ENCODE data around the gene RABGAP1L. TPM values are rescaled to one million over a fixed set of nuclear protein-coding genes. Genes with fewer than 3 reads are reported as not detected.

RABGAP1L gene
- total RNA-seq, 1 experiment from 2014 or later, result 29.3 TPM

DNA sequence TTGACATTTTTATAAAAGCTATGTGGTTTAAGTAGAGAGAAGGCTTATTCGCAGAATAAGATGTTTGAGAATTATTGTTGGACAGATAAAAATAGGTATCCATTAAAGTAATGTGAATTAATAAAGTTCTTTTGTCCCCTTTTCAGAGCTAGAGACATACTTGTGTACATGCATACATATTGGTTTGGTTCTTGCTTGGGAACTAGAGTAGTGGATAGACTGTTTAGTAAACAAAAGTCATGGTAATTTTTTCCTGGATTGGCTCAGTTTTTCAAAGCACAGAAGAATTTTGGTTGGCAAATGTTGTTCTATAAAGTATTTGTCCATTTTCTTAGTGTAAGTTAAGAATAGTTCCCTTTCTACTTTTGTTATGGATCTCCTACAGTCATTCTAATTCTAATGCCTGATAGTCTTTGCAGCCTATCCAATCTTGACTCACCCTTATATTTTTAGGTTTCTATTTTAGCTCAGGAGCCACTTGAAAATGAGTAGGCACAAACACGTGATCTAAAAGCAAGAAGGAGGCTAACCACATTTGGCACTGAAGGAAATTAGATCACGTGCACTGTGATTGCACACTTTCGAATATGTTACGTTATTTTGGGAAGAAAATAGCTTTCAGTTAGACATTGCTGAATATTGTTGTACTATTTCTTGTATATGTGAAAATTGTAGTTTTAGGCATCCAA, 47.0 kb downstream of the RABGAP1L start:
- RAD21 ChIA-PET (ENCODE audit: low non-redundant PET in 1 of 2, low total read pairs in 2 of 2, uncharacterized antibody in 2 of 2, unreplicated experiment in 2 of 2), result no interaction called here
- peaks cover 4 to 8% of the 10 kb centered on the region in 2 experiments; a peak in 2 of 4 replicates for H3K9me3 ChIP-seq (ENCODE audit: control insufficient read depth in 1 of 2, insufficient read depth in 1 of 2, low read depth in 1 of 2, low read length in 2 of 2)
- no peaks in the 10 kb centered on the region for H3K27me3 ChIP-seq (ENCODE audit: insufficient read depth, low read length)
- no peaks in the 10 kb centered on the region for H4K20me1 ChIP-seq (ENCODE audit: insufficient read depth)
- H3K36me3 ChIP-seq (ENCODE audit: control insufficient read depth in 1 of 2, insufficient read depth in 2 of 2, low read length in 2 of 2), result no peaks in the 10 kb centered on the region
- POLR2A ChIA-PET, result no interaction called here
- H3K4me1 ChIP-seq (ENCODE audit: control insufficient read depth in 1 of 2, insufficient read depth in 2 of 2, low read length in 2 of 2), result peaks cover 19 to 21% of the 10 kb centered on the region in 2 experiments
- H3K9ac ChIP-seq (ENCODE audit: low read length), result no peak overlapping the region
- no peak overlapping the region for H2AFZ ChIP-seq (ENCODE audit: low read depth, low read length, poor library complexity, severe bottlenecking)
- no peak for DNase-seq (ENCODE audit: low read depth, low spot score)
- H3K9me2 ChIP-seq (ENCODE audit: insufficient read depth), result no peaks in the 10 kb centered on the region
- ATAC-seq, result no peak
- intact Hi-C loops (cut with micrococcal nuclease), result no loop called here
- CTCF ChIA-PET, result interaction anchor here (3.5 kb wide), 1 partner anchor 11 kb away, joined by 12 read pairs; no protein-coding TSS in a partner anchor
- peak overlapping the region; percentile 63; the same call in 1 of the 2 replicates for H3K4me2 ChIP-seq (ENCODE audit: low read length)
- H3K79me2 ChIP-seq (ENCODE audit: insufficient read depth, low read length), result peaks cover 47% of the 10 kb centered on the region
- TF ChIP-seq, protein P1, sequence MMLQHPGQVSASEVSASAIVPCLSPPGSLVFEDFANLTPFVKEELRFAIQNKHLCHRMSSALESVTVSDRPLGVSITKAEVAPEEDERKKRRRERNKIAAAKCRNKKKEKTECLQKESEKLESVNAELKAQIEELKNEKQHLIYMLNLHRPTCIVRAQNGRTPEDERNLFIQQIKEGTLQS (IDR thresholded peaks at IDR 0.05), result no peak
- TF ChIP-seq JUND (IDR thresholded peaks at IDR 0.05), result no peak
- TF ChIP-seq POLR2A (IDR thresholded peaks at IDR 0.05; ENCODE audit: borderline replicate concordance, extremely low read depth, insufficient read depth, insufficient read length), result no peak
- no peak for TF ChIP-seq CEBPB (IDR thresholded peaks at IDR 0.05; ENCODE audit: low read depth)
- no peak for TF ChIP-seq EZH2phosphoT487 (IDR thresholded peaks at IDR 0.05; ENCODE audit: borderline replicate concordance)
- no peak for TF ChIP-seq MAX (IDR thresholded peaks at IDR 0.05)
- TF ChIP-seq, protein P2, sequence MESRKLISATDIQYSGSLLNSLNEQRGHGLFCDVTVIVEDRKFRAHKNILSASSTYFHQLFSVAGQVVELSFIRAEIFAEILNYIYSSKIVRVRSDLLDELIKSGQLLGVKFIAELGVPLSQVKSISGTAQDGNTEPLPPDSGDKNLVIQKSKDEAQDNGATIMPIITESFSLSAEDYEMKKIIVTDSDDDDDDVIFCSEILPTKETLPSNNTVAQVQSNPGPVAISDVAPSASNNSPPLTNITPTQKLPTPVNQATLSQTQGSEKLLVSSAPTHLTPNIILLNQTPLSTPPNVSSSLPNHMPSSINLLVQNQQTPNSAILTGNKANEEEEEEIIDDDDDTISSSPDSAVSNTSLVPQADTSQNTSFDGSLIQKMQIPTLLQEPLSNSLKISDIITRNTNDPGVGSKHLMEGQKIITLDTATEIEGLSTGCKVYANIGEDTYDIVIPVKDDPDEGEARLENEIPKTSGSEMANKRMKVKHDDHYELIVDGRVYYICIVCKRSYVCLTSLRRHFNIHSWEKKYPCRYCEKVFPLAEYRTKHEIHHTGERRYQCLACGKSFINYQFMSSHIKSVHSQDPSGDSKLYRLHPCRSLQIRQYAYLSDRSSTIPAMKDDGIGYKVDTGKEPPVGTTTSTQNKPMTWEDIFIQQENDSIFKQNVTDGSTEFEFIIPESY (IDR thresholded peaks at IDR 0.05; ENCODE audit: extremely low read depth, insufficient replicate concordance, low read length), result no peak
- no peak for TF ChIP-seq TCF7L2 (IDR thresholded peaks at IDR 0.05; ENCODE audit: borderline replicate concordance, extremely low read depth, insufficient read depth, insufficient read length)
- TF ChIP-seq, protein P3, sequence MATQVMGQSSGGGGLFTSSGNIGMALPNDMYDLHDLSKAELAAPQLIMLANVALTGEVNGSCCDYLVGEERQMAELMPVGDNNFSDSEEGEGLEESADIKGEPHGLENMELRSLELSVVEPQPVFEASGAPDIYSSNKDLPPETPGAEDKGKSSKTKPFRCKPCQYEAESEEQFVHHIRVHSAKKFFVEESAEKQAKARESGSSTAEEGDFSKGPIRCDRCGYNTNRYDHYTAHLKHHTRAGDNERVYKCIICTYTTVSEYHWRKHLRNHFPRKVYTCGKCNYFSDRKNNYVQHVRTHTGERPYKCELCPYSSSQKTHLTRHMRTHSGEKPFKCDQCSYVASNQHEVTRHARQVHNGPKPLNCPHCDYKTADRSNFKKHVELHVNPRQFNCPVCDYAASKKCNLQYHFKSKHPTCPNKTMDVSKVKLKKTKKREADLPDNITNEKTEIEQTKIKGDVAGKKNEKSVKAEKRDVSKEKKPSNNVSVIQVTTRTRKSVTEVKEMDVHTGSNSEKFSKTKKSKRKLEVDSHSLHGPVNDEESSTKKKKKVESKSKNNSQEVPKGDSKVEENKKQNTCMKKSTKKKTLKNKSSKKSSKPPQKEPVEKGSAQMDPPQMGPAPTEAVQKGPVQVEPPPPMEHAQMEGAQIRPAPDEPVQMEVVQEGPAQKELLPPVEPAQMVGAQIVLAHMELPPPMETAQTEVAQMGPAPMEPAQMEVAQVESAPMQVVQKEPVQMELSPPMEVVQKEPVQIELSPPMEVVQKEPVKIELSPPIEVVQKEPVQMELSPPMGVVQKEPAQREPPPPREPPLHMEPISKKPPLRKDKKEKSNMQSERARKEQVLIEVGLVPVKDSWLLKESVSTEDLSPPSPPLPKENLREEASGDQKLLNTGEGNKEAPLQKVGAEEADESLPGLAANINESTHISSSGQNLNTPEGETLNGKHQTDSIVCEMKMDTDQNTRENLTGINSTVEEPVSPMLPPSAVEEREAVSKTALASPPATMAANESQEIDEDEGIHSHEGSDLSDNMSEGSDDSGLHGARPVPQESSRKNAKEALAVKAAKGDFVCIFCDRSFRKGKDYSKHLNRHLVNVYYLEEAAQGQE (IDR thresholded peaks at IDR 0.05; ENCODE audit: low read depth), result no peak
- no peak for TF ChIP-seq POLR2AphosphoS5 (IDR thresholded peaks at IDR 0.05; ENCODE audit: low read depth, low read length)
- H3K27ac ChIP-seq (ENCODE audit: low read depth, low read length), result peak overlapping the region; percentile 59; the same call in 1 of the 2 replicates
- BruUV-seq (replicated peaks), result no TSS peak
- no peak overlapping the region for H3K4me3 ChIP-seq (replicated peaks in 1 of 2; ENCODE audit: low read depth in 1 of 2, low read length in 2 of 2)

Measured in HCT116 (cell line).